A549 (cell line): ENCODE data around the gene VAT1. TPM values are rescaled to one million over a fixed set of nuclear protein-coding genes. Genes with fewer than 3 reads are reported as not detected.
"Not testable (repeated sequence)": the region's sequence is repeated elsewhere in the genome, so short reads cannot be mapped to it uniquely, and the experiment has no call there.

Experiments
- ATAC-seq, 2 experiments: fragments of 200-7000 bp in 1 of 2; fragments of >200 bp in 1 of 2; cut with Nextera tagmentation in 1 of 2; cut with Tn5 transposase in 1 of 2; 3 replicates each; pipeline versions ENCODE4 v1.8.0 to v1.9.1; 2018 to 2020; ENCODE audit warnings: mild to moderate bottlenecking in 1 of 2, moderate library complexity in 1 of 2
- CTCF ChIA-PET: fragments of 300-600 bp; sonication (Branson Sonifier 250); formaldehyde crosslinking; extraction: SDS; loops from one replicate; lab custom pipeline; 2021; ENCODE audit warnings: antibody characterized with exemption, inconsistent platforms; lab: Yijun Ruan, JAX
- POLR2A ChIA-PET: fragments of 350-600 bp; formaldehyde crosslinking; extraction: SDS; loops from one replicate; lab custom pipeline; 2021; ENCODE audit warnings: antibody characterized with exemption, inconsistent platforms; lab: Yijun Ruan, JAX
- DNase-seq, 2 experiments: peaks; one replicate each; pipeline versions ENCODE4 v3.0.0 to v3.0.0-alpha.2; 2011 to 2016; ENCODE audit warnings: low read depth in 1 of 2, low spot score in 1 of 2
- FAIRE-seq: peaks from 2 replicates; lab custom pipeline; 2011; peaks lifted over from hg19 to GRCh38; lab: Jason Lieb, UNC
- H3K27ac ChIP-seq, 2 experiments: fragments of >200 bp; sonication (Bioruptor Twin); formaldehyde crosslinking; 3 replicates each; pipeline ENCODE4 v1.5.1; 2016 to 2017
- H3K4me1 ChIP-seq: fragments of >200 bp; sonication (Bioruptor Twin); formaldehyde crosslinking; 3 replicates; pipeline ENCODE4 v1.6.1; 2016
- H3K4me2 ChIP-seq: fragments of >200 bp; sonication (Bioruptor Twin); formaldehyde crosslinking; 3 replicates; pipeline ENCODE4 v1.6.1; 2016
- H3K4me3 ChIP-seq: fragments of >200 bp; sonication (Bioruptor Twin); formaldehyde crosslinking; 3 replicates; pipeline ENCODE4 v1.5.1; 2016
- H3K9me3 ChIP-seq: fragments of >200 bp; sonication (Bioruptor Twin); formaldehyde crosslinking; 3 replicates; pipeline ENCODE4 v1.6.1; 2016
- BHLHE40 ChIP-seq: IDR thresholded peaks from 2 replicates; pipeline ENCODE4 v1.6.1; 2012; ENCODE audit warnings: low read depth, low read length, inconsistent platforms
- CHD2 ChIP-seq: fragments of 150-350 bp; IDR thresholded peaks from 2 replicates; pipeline ENCODE4 v1.6.1; 2014; ENCODE audit warnings: low read length; ENCODE audit not compliant: partially characterized antibody
- ESRRA ChIP-seq: fragments of 150-350 bp; IDR thresholded peaks from 2 replicates; pipeline ENCODE4 v1.6.1; 2014; ENCODE audit warnings: mild to moderate bottlenecking, low read length, borderline replicate concordance
- FOSL2 ChIP-seq, 2 experiments: fragments of 450-650 bp in 1 of 2; fragments of >200 bp in 1 of 2; sonication (Bioruptor Twin) in 1 of 2; formaldehyde crosslinking; IDR thresholded peaks; 2 replicates each; pipeline versions ENCODE4 v1.5.0 to v1.6.1; 2016 to 2020; ENCODE audit warnings: mild to moderate bottlenecking in 1 of 2, moderate library complexity in 1 of 2
- HOXB13 ChIP-seq: fragments of 250-450 bp; sonication (Bioruptor Pico); IDR thresholded peaks from 2 replicates; pipeline ENCODE4 v1.5.0; 2020; ENCODE audit warnings: low read depth, mild to moderate bottlenecking, moderate library complexity
- MAFK ChIP-seq: fragments of 450-650 bp; IDR thresholded peaks from 2 replicates; pipeline ENCODE4 v1.6.1; 2014; ENCODE audit not compliant: partially characterized antibody
- MYC ChIP-seq: IDR thresholded peaks from 2 replicates; pipeline ENCODE4 v1.6.1; 2012; ENCODE audit warnings: mild to moderate bottlenecking, inconsistent platforms, low read length, improper control_type of control experiment, borderline replicate concordance
- NFE2L2 ChIP-seq: fragments of 150-350 bp; conservative IDR thresholded peaks from 2 replicates; pipeline ENCODE4 v1.6.1; 2014; ENCODE audit warnings: low read length
- NR3C1 ChIP-seq: fragments of >200 bp; sonication (Bioruptor Twin); formaldehyde crosslinking; IDR thresholded peaks from 3 replicates; pipeline ENCODE4 v1.6.1; 2017
- RAD21 ChIP-seq, 2 experiments: fragments of >200 bp in 1 of 2; sonication (Bioruptor Twin) in 1 of 2; formaldehyde crosslinking in 1 of 2; IDR thresholded peaks in 1 of 2; conservative IDR thresholded peaks in 1 of 2; 2 replicates in 1 of 2; 3 replicates in 1 of 2; pipeline ENCODE4 v1.6.1; 2012 to 2018; ENCODE audit warnings: inconsistent platforms in 1 of 2
- RARB ChIP-seq: fragments of 250-450 bp; sonication (Bioruptor Pico); IDR thresholded peaks from 2 replicates; pipeline ENCODE4 v1.8.0; 2021; ENCODE audit warnings: mild to moderate bottlenecking, moderate library complexity
- RCOR1 ChIP-seq: fragments of 150-350 bp; IDR thresholded peaks from 2 replicates; pipeline ENCODE4 v1.6.1; 2014; ENCODE audit warnings: antibody characterized with exemption, low read length, low read depth
- RFX5 ChIP-seq: fragments of 450-650 bp; IDR thresholded peaks from 2 replicates; pipeline ENCODE4 v1.7.1; 2014; ENCODE audit warnings: antibody characterized with exemption, mild to moderate bottlenecking, moderate library complexity
- SREBF2 ChIP-seq: fragments of 450-650 bp; IDR thresholded peaks from 2 replicates; pipeline ENCODE4 v1.6.1; 2014; ENCODE audit warnings: mild to moderate bottlenecking, moderate library complexity
- TFCP2L1 ChIP-seq: fragments of 250-450 bp; sonication (Bioruptor Pico); IDR thresholded peaks from 2 replicates; pipeline ENCODE4 v1.5.0; 2021; ENCODE audit warnings: mild to moderate bottlenecking
- TP53 ChIP-seq: fragments of 250-450 bp; sonication (Bioruptor Pico); IDR thresholded peaks from 2 replicates; pipeline ENCODE4 v1.5.0; 2021; ENCODE audit warnings: mild to moderate bottlenecking, moderate library complexity
- ZSCAN20 ChIP-seq: fragments of 250-450 bp; sonication (Bioruptor Pico); IDR thresholded peaks from 2 replicates; pipeline ENCODE4 v1.8.0; 2022; ENCODE audit warnings: mild to moderate bottlenecking, moderate library complexity
- WGBS: methylation state at CpG from one replicate; pipeline ENCODE4 v1.1.6; 2017; ENCODE audit errors: missing lambda C conversion rate; 5-methylcytosine and 5-hydroxymethylcytosine counted together
- polyA plus RNA-seq, 4 experiments: library from polyadenylated mRNA; depleted of rRNA in 3 of 4; stranded (reverse); fragments of >200 nt; fragmentation: RNase III in 1 of 4; extraction: RNeasy Plus Mini Kit Qiagen cat#74134 plus additional on column Dnase treatment in 1 of 4; gene quantifications; 2 replicates in 3 of 4; 3 replicates in 1 of 4; pipeline ENCODE4 v1.2.3, GENCODE V29; 2011 to 2017
- TF ChIP-seq, protein P1 (sequence below): fragments of 250-450 bp; sonication (Bioruptor Pico); IDR thresholded peaks from 2 replicates; pipeline ENCODE4 v1.5.0; 2021; ENCODE audit warnings: mild to moderate bottlenecking, moderate library complexity, borderline replicate concordance
- TF ChIP-seq, protein P2 (sequence below): fragments of >200 bp; sonication (Bioruptor Twin); formaldehyde crosslinking; IDR thresholded peaks from 2 replicates; pipeline ENCODE4 v1.6.1; 2016

Gene VAT1
- polyA plus RNA-seq, 2 of the 4 experiments (the other 2 are of a cell fraction), result 153 to 167 TPM

DNA sequence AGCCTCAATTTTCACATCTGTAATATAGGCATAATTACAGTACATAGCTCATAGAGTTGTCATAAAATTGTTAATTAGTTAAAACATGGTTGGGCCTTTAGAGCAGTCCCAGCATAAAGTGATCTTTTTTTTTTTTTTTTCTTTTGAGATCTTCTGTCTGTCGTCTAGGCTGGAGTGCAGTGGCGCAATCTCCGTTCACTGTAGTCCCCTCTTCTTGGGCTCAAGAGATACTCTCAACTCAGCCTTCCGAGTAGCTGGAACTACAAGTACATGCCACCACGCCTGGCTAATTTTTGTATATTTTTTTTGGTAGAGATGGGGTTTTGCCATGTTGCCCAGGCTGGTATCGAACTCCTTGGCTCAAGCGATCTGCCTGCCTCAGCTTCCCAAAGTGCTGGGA, 33.9 kb upstream of the VAT1 start:
- no peak for DNase-seq
- no peak overlapping the region for H3K27ac ChIP-seq
- H3K4me3 ChIP-seq, result no peak overlapping the region
- ChIA-PET CTCF (interaction anchor here (0.6 to 2.6 kb wide), 5 partner anchors 13 to 150 kb away, joined by 3 to 11 read pairs (median 3); no protein-coding TSS in a partner anchor), POLR2A (no interaction called here)
- no peak overlapping the region for H3K4me2 ChIP-seq
- ATAC-seq, result no peak
- no peaks in the 10 kb centered on the region for H3K4me1 ChIP-seq
- FAIRE-seq, result no peak
- H3K9me3 ChIP-seq, result no peaks in the 10 kb centered on the region
- 93% methylated on average over 7 of the region's 7 CpGs for WGBS
- TF ChIP-seq CHD2, result no peak
- no peak for TF ChIP-seq NFE2L2
- TF ChIP-seq, protein P1, sequence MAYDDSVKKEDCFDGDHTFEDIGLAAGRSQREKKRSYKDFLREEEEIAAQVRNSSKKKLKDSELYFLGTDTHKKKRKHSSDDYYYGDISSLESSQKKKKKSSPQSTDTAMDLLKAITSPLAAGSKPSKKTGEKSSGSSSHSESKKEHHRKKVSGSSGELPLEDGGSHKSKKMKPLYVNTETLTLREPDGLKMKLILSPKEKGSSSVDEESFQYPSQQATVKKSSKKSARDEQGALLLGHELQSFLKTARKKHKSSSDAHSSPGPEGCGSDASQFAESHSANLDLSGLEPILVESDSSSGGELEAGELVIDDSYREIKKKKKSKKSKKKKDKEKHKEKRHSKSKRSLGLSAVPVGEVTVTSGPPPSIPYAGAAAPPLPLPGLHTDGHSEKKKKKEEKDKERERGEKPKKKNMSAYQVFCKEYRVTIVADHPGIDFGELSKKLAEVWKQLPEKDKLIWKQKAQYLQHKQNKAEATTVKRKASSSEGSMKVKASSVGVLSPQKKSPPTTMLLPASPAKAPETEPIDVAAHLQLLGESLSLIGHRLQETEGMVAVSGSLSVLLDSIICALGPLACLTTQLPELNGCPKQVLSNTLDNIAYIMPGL (CRISPR knock-in tag), result no peak
- TF ChIP-seq ZSCAN20 (CRISPR knock-in tag), result no peak
- no peak for TF ChIP-seq NR3C1
- TF ChIP-seq TFCP2L1 (CRISPR knock-in tag), result no peak
- no peak for TF ChIP-seq FOSL2 (IDR thresholded peaks at IDR 0.05)
- no peak for TF ChIP-seq FOSL2 (CRISPR knock-in tag; IDR thresholded peaks at IDR 0.05)
- TF ChIP-seq, protein P2, sequence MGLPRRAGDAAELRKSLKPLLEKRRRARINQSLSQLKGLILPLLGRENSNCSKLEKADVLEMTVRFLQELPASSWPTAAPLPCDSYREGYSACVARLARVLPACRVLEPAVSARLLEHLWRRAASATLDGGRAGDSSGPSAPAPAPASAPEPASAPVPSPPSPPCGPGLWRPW, result no peak
- no peak for TF ChIP-seq RCOR1
- TF ChIP-seq HOXB13 (CRISPR knock-in tag), result no peak
- TF ChIP-seq SREBF2, result no peak
- no peak for TF ChIP-seq RAD21 (conservative IDR thresholded peaks at IDR 0.05 in 1 of 2, IDR thresholded peaks at IDR 0.05 in 1 of 2)
- TF ChIP-seq RFX5, result no peak
- TF ChIP-seq MYC, result no peak

DNA sequence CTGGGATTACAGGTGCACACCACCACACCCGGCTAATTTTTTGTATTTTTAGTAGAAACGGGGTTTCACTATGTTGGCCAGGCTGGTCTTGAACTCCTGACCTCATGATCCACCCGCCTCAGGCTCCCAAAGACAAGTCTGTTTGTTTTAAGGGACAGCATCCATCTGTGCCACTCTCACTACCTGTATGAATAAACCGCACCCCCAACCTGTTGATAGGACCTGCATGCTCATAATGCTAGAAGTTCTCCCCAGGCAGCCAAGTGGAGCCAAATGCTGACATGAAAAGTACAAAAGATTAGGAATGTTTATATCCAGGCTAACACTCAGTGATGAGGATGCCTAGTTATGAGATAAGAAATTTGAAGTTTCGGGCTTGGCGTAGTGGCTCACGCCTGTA, 30.8 kb upstream of the VAT1 start:
- 96% methylated on average over 7 of the region's 7 CpGs for WGBS
- POLR2A ChIA-PET, FAIRE-seq, CTCF ChIA-PET, H3K9me3 ChIP-seq, H3K27ac ChIP-seq, H3K4me1 ChIP-seq, ATAC-seq, DNase-seq, H3K4me2 ChIP-seq, H3K4me3 ChIP-seq: not testable (repeated sequence)

DNA sequence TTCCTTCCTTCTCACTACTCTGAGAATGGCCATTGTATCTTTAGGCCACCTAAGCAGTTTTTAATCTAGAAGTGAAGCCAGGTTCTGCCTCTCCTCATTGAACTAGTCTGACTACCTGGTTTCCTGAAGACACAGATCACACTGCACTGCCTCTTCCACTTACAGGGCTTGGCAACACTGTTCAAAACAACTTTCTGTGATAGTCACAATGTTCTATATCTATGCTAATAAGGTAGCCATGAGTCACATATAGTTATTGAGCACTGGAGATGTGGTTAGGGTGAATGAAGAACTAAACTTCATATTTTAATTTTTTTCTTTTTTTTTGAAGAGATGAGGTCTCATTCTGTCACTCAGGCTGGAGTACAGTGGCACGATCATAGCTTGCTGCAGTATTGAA, 29.8 kb upstream of the VAT1 start:
- Histone ChIP-seq H3K4me3 (no peak overlapping the region), H3K4me1 (no peaks in the 10 kb centered on the region), H3K27ac (no peak overlapping the region), H3K9me3 (no peaks in the 10 kb centered on the region), H3K4me2 (no peak overlapping the region)
- FAIRE-seq (no peak), ATAC-seq (no peak), DNase-seq (no peak)
- POLR2A ChIA-PET, result no interaction called here
- TF ChIP-seq ZSCAN20 (CRISPR knock-in tag) (no peak), TP53 (no peak), BHLHE40 (no peak), FOSL2 (IDR thresholded peaks at IDR 0.05) (no peak), FOSL2 (CRISPR knock-in tag; IDR thresholded peaks at IDR 0.05) (no peak), MAFK (no peak), ESRRA (no peak), RARB (CRISPR knock-in tag) (no peak), RCOR1 (no peak)
- 97% methylated on average over 1 of the region's 1 CpG for WGBS
- CTCF ChIA-PET, result interaction anchor here (0.9 kb wide), 1 partner anchor 16 kb away, joined by 3 read pairs; no protein-coding TSS in a partner anchor
